GM18505 (cell line): Measurements from ENCODE around the gene H2BW1.
A peak's percentile ranks its signal among the peaks of the same experiment; 100 is the strongest.
"Not testable (repeated sequence)": the region's sequence is repeated elsewhere in the genome, so short reads cannot be mapped to it uniquely, and the experiment has no call there.

Experiments used
- ATAC-seq: cut with Tn5 transposase; IDR thresholded peaks from one replicate; pipeline ENCODE4 v1.9.1; 2021; ENCODE audit not compliant: unreplicated experiment
- POLR2A ChIP-seq: IDR thresholded peaks from 4 replicates; pipeline ENCODE4 v1.6.1; 2011; ENCODE audit warnings: borderline replicate concordance; ENCODE audit not compliant: insufficient read depth, insufficient read length; ENCODE audit errors: extremely low read depth

Gene H2BW1

GRCh38 chrX:104013606-104014005 lies at the start of gene H2BW1:
Gene H2BW1 (minus strand): TSS chrX:104013708. CDS start chrX:104013576, 132 bp downstream.
- TF ChIP-seq POLR2A: no peak
- no peak for ATAC-seq

GRCh38 chrX:104062636-104063035 lies 49.1 kb upstream of the H2BW1 start:
- ATAC-seq: not testable (repeated sequence)

GRCh38 chrX:104054956-104055355 lies 41.4 kb upstream of the H2BW1 start:
- ATAC-seq: not testable (repeated sequence)

- TF ChIP-seq POLR2A: no peak
- no peak for ATAC-seq
These were observed 33.7 kb upstream of the H2BW1 start for GRCh38 chrX:104047171-104047570.

- no peak for ATAC-seq
- TF ChIP-seq POLR2A: no peak
These were observed 32.1 kb upstream of the H2BW1 start for GRCh38 chrX:104045642-104046041.

- TF ChIP-seq POLR2A: no peak
- ATAC-seq: no peak
These were observed 27.5 kb upstream of the H2BW1 start for GRCh38 chrX:104041003-104041402.

- TF ChIP-seq POLR2A: no peak
- no peak for ATAC-seq
These were observed 26.4 kb upstream of the H2BW1 start, which contains the start of gene H2BW2 for GRCh38 chrX:104039689-104040505. Gene H2BW2 (plus strand): TSS chrX:104039956. CDS start chrX:104039995, 39 bp downstream.

- no peak for TF ChIP-seq POLR2A
These were observed 4.6 kb upstream of the H2BW1 start for GRCh38 chrX:104018126-104018525.

GRCh38 chrX:104015576-104015975 lies 2.1 kb upstream of the H2BW1 start:
- ATAC-seq: not testable (repeated sequence)

More at GRCh38 chrX:104018126-104018525, 4.6 kb upstream of the H2BW1 start:
- no peak for ATAC-seq

GRCh38 chrX:104013158-104013557 lies 350 bp downstream of the H2BW1 start:
- TF ChIP-seq POLR2A: no peak
- no peak for ATAC-seq

GRCh38 chrX:104008831-104009230 lies 4.7 kb downstream of the H2BW1 start:
- no peak for ATAC-seq
- no peak for TF ChIP-seq POLR2A

GRCh38 chrX:103999234-103999633 lies 14.3 kb downstream of the H2BW1 start:
- TF ChIP-seq POLR2A: no peak
- no peak for ATAC-seq

- not testable (repeated sequence) for ATAC-seq
These were observed 30.0 kb downstream of the H2BW1 start for GRCh38 chrX:103983508-103983907.

GRCh38 chrX:103962411-103963278 lies 50.9 kb downstream of the H2BW1 start, which contains the start of gene TMSB15B:
Gene TMSB15B (plus strand): TSS chrX:103962627.
- ATAC-seq: peak; percentile 98
